ENCODE results near the gene PRM3.
A peak's percentile ranks its signal among the peaks of the same experiment; 100 is the strongest.

PRM3 gene

DNA sequence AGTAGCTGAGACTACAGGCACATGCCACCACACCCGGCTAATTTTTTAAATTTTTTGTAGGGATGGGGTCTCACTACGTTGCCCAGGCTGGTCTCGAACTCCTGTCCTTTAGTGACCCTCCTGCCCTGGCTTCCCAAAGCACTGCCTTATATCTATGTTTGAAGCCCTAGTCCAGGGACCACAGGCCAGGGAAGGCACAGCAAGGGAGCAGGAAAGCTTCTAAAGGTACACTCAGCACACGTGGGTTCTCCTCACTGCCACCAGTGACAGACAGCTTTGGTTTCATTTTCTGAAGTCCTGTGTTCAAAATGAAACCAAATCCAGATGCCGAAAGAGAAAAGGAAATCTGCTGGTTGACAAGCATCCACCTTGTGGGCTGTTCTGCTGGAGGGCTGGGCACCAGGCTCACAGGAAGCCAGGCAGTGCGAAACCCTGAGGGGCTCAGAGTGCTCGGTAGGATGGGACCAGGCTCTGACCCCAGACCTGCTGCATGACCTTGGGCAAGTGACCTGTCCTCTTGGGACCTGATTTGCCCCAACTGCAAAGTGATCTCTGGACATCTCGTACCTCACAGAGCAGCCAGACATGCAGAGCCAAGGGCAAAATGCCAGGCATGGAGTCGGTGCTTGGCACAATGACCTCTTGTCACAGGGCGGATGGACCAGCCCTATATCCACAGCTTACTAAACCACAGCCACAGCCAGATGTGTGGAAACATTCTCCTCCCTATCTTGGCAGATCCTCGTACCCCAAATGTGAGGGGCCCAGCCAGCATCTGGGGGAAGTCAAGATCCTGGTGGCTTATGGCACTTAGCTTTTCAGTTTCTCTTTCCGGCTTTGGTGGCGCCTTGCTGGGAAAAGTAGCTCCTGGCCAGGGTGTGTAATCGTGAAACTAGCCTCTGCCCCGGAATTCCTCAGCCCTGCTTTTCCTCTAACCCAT, 14.6 kb downstream of the PRM3 start:
- DNase-seq = no peak

DNA sequence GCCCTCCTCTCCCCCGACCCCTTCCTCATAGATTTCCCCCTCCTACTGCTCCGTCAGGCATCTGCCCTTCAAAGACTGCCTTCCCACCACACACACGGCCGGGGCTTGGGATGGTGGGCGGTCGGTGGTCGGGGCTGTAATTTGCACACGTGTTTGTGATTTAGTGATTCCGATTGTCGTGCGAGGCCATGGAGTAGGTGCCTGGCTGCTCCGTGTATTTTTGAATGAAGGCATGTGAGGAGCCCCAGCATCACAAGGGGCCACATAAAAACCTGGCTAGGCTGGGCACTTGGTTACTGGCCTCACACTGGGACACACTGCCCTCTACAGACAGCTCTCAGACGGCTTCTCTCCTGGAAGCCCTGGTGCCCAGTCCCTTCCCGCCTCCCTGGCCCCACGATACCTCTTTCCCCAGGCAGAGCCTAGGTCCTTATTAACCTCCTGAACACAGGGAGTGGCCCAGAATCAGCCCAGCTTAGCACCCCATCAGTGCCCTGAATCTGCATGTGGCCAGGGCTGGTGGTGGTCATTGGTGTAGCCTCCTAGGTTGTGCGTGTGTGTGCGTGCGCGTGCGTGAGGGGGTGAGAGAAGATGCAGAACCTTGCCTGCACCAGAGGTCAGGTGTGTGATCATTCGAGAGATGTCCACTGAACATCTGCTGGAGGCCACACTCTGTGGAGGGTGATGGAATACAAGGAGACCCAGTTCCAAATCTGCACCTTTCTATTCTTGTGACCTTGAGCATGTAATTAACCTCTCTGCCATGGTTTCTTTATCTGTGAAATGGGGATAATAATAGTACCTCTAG, 16.1 kb downstream of the PRM3 start:
- DNase-seq = peak in 1 of 2 donors; percentile 49

DNA sequence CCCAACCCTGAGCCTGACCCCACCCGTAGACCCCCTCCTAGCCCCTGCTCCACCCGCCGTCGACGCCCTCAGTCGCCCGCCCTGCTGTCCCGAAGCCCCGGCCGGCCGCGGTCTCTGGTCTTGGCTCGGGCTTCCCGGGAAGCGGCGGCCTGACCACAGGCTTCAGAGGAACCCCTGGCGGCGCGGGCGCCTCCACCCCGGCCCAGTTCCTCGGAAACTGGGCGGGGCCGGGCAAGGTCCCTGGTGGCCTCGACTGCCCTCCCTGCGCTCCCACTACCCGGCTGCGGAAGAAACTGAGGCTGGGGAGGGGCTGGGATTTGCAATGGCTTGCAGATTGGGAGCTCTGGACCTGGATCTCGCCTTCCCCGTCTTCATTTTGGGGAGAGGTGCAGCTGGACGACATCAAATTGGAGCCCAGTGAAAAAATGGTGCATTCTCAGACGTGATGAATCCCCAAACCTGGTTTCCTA, 16.7 kb downstream of the PRM3 start:
- DNase-seq = peak; percentile 50 to 57

DNA sequence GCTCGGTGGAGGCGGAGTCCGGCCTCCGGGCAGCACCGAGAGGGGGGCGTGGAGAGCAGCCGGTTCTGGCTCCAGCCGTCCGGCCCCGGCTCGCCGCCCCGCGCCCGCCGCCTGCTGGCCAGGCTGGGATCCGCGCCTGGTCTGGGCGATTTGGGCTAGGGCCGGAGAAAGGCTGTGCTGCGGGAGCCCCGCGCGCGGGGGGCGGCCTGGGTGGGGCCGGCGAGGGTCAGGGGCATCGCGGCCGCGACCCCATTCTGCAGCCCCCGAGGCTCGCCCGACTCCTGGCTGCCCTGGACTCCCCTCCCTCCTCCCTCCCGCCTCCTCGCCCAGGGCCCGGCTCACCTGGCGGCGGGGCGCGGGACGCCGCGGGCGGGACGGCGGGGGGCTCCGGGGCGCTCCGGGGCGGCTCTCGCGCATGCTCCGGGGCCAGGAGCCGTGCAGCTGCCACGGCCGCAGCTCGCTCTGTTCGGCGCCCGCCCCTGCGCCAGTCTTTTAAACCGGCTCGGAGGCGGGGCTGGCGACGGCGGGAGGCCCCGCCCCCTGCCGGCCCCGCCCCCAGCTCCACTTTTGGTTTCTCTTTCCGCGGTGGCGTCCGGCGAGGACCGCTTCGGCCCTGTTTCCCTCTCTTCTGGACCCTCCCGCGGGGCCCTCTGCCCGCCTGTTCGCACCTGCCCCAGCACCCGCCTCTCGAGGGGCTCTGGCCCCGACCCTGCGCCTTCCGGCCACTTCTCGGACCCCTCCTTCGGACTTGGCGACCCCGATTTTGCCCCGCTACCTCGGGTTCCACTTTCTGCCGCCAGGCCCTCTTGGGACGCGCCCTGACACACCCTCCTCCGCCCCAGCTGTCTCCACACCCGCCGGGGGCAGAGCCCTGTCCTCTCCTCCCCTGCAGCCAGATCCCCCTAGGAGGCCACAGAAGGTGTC, 17.4 kb downstream of the PRM3 start, which contains the start of gene SOCS1:
Gene SOCS1 (minus strand): TSS at position 468 of the 924 bp plus-strand sequence. CDS start 726 bp downstream, outside the sequence.
- DNase-seq = peak; percentile 82 to 93

DNA sequence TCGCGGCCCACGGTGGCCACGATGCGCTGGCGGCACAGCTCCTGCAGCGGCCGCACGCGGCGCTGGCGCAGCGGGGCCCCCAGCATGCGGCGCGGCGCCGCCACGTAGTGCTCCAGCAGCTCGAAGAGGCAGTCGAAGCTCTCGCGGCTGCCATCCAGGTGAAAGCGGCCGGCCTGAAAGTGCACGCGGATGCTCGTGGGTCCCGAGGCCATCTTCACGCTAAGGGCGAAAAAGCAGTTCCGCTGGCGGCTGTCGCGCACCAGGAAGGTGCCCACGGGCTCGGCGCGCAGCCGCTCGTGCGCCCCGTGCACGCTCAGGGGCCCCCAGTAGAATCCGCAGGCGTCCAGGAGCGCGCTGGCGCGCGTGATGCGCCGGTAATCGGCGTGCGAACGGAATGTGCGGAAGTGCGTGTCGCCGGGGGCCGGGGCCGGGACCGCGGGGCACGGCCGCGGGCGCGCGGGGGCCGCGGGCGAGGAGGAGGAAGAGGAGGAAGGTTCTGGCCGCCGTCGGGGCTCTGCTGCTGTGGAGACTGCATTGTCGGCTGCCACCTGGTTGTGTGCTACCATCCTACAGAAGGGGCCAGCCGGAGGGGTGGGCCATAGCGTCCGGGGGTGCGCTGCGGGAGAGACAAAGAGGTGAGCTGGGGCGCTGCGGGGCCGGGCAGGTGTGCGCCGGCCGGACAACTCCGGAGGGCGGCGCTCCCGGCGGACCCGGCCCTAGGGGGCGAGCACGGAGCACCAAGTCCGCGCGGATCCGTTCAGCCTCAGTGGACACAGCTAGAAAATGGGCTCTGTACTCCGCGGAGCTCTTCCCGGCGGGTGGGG, 18.3 kb downstream of the PRM3 start:
- peak in 1 of 2 donors; percentile 45 for DNase-seq

DNA sequence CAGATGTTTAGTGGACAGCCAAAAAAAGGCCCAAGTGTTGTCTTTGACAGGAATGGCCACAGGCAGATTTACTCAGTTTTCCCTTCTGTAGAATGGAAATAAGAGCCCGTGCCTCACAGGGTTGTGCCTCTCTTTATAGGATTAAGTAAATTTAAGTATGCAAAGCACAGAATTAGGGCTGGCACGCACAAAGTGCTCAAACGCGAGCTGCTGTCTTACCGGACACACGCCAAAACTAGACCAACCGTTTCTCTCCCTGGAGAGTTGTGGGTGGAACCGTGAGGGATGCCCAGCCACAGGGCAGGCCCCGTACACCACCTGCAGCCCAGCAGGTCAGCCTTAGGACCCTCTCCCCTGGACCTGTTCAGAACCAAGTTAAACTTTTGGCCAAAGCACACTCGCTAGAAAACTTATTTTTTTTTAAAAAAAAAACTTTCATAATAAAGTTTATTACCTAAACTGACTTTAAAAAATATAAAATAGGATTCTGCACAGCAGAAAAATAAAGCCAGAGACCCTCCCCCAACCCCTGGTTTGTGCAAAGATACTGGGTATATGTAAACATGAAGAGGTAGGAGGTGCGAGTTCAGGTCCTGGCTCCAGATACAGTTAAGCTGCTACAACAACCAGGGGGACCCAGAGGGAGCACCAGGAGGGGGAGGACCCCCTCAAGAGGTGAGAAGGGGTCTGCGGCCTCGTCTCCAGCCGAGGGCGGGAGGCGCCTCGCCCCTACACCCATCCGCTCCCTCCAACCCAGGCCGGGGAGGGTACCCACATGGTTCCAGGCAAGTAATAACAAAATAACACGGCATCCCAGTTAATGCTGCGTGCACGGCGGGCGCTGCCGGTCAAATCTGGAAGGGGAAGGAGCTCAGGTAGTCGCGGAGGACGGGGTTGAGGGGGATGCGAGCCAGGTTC, 19.2 kb downstream of the PRM3 start:
- DNase-seq = no peak

DNA sequence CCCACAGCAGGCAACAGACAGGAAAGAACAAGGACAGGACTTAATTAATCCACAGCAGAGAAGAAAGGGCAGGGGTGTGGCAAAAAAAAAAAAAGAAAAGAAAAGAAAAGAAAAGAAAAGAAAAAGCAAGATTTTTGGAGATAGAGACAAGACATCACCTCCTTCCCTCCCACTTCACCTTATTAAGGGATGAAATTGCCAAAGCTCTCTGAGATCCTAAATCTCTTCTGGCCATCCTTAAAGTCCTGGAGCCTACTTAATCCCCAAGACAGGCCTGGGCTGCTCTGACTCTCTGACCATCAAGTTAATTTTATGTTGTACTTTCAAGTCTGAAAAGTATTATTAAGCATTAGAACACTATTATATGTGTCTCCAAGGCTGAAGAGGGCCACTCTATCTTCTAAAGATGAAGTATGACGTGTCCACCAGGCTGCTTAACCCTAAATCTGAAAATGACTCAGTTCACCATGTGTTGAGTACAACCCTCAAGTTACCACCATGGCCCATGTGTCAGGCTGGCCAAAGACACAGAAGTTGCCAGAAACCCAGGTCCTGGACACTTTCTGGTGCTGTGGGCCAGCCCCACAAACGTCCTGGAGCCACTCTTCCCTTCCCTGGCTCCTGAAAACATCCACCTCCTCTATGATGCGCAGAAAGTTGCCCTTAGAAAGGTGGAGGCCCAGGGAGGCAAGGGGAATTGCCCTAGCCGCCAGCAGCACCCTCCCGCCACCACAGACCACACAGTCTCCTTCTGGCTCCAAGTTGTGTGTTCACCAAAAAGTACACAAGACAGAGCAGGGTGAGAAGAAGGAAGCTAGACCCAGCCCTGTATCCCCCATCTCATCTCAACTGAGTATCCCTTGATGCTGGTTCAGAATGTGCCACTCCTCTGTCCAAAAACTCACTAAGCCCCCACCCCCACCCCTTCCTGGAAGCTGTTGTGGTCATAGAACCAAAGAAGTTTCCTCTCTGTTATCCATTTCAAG, 20.1 kb downstream of the PRM3 start:
- DNase-seq = peak in 1 of 2 donors; percentile 43

DNA sequence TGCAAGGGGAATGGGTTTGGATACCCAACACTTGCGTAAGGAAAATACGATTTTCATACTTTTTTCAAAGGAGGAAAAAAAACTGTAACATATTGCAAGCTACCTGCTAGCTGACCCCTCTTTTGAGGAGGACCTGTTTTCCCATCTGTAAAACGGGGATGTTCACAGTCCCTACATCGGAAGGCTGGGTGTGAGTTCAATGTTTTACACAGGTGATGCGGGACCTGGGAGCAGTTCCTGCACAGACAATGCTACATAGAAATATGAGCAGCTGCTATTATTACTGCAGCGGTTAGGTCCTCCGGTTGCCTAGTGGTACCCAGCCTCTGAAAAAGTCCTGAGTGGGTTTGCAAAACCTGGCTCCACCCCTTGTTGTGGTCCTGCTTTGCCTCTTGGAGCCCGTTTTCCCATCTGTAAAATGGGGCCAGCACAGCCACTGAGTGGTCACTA, 20.9 kb downstream of the PRM3 start:
- peak in 1 of 2 donors; percentile 39 for DNase-seq

DNA sequence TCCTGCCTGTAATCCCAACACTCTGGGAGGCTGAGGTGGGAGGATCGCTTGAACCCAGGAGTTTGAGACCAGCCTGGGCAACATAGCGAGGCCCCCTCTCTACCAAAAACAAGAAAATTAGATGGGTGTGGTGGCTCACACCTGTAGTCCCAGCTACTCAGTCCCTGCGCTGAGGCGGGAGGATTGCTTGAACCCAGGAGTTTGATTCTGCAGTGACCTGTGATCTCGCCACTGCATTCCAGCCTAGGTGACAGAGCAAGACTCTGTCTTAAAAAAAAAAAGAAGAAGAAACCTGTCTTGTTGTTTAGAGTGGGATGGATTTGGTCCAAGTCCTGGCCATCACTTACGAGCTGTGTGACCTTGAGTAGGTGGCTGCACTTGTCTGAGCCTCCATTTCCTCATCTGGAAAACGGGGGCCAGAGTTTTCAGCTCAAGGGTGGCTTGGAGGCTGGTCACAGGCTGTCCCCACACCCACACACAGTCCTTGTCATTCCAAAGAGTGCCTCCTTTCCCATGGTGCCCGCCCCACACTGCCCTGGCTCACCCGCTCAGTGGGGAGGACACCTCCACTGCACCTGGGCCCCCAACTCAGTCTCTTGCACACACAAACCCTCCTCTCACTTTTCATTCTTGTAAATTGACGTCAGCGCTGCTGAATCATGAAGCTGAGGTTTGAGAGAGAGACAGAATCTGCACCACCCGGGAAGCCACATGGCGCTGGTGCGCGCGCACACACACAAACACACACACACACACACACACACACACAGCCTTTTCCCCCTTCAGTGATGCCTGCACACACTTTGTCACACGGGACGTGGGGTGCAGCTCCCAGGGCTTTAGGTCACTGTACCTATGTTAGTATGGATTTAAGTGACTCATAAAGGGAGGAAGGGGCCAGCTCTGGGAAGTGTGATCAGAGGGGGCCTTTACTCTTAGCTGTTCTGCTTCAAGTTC, 21.6 kb downstream of the PRM3 start:
- peak; percentile 76 for DNase-seq

DNA sequence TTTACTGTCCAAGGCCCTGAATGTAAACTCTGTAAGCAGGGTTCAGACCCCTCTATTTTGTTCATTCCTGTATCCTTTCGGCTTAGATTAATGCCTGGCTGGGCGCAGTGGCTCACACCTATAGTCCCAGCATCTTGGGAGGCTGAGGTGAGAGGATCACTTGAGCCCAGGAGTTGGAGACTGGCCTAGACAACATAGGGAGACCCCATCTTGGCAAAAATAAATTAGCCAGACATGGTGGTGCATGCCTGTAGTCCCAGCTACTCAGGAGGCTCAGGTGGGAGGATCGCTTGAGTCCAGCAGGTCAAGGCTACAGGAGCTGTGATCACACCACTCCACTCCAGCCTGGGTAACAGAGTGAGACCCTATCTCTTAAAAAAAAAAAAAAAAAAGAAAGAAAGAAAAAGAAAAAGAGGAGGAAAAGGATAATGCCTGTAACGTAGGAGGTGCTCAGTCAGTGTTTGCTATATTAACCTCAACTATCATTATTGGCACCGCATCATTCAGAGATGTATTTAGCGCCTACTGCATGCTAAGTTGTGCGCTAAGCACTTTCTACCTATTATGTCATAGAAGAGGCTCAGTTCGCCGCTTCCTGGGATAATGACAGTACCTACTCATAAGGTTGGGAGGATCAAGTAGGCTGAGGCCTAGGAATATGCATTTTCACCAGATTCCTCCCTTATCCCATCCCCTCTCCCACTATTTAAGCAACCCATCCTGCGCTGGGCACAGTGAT, 22.5 kb downstream of the PRM3 start:
- no peak for DNase-seq

DNA sequence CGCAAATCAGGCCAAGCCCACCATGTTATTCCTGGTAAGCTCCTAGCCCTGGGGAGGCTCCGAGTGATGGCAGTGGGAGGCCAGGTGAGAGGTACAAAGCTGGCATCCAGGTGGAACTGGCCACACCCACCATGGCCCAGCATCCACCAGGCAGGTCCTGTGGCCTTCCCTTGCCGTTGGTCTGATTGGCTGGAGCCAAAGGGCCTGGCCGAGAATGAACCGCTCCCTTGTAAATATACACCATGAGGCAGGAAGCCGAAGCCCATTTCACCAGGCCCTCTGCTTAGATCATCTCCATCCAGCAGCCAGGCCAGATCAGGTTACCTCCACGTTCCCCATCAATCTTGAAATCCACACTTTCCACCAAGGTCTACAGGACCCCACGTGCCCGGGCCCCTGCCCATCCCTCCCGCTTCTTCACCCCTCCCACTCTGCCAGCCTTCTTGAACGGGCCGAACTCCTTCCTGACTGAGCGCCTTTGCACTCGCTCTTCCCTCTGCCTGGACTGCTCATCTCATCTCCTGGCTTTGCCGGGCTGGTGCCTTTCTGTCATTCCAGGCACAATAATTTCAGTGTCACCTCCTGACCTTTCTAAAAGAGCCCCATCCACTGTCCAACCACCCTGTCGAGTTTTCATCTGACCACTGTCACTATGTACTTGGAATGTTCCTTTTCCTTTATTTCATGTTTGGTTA, 23.2 kb downstream of the PRM3 start:
- DNase-seq = peak in 1 of 2 donors; percentile 50

DNA sequence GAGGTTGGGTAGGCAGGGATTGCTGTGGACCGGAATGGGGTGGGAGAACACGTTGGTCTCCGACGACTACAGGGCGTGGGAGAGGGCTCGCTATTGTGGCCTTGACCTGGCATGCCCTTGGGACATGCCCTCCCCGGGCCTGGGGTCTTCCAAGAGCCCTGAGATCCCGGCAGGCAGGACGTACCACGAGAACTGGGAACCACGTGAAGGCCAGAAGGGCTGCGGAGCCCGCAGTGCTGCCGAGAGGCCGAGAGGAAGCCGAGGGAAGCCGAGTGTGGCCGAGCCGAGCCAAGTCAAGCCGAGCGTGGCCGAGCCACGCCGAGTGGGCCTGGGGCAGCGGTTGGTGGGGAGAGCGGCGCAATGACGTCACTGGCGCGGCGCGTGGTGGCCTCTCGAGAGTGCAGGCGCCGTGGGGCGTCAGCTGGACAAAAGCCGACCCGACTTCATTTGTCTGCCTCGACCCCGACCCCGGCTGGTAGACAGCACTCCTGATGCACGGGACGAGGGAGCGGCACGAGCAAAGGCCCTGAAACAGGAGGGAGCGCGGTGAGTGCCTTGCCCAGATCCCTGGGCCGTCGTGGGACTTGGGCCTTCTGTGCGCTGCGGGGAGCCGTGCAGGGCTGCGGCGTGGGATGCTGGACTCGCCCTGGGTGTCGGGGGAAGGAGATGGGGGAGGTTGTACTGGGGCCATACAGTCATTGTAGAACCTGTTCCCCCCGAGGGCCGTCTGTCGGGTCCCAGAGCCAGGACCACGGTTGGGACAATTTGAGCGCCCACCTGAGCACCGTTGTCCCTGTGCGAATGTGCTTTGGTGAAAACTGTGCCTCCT, 24.0 kb downstream of the PRM3 start:
- DNase-seq = no peak

DNA sequence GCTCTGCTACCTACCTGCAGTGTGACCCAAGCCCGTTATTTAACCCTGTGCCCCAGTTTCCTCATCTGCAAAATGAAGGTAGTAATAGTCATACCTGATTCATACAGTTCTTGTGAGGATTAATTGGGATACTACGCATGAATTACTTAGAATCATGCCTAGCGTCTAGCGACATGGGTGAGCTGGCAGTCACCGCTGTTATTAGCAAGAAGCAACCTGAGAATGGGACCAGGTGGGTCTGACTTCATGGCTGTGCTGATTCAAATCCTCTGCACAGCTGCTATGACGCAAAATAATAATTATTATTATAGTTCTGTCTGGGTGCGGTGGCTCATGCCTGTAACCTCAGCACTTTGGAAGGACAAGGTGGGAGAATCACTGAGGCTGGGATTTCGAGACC, 25.3 kb downstream of the PRM3 start:
- DNase-seq = no peak

DNA sequence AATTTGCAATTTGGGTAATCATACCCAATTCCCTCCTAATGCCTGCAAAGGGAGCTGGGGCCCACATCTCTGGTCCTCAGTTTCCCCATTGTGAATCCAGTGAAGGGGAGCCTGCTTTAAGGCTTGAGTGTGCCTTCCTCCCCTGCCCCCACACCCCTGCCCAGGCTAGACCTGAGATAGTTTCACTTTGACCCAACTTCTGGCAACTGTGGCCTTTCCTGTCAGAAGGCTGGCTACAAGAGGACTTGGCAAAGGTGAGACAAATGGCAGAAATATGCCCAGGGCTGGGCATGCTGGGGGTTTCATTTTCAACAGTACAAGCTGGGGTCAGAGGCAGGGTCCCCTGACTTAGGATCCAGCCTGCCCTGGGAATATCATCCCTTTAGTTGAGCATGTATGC, 27.4 kb downstream of the PRM3 start:
- no peak for DNase-seq

DNA sequence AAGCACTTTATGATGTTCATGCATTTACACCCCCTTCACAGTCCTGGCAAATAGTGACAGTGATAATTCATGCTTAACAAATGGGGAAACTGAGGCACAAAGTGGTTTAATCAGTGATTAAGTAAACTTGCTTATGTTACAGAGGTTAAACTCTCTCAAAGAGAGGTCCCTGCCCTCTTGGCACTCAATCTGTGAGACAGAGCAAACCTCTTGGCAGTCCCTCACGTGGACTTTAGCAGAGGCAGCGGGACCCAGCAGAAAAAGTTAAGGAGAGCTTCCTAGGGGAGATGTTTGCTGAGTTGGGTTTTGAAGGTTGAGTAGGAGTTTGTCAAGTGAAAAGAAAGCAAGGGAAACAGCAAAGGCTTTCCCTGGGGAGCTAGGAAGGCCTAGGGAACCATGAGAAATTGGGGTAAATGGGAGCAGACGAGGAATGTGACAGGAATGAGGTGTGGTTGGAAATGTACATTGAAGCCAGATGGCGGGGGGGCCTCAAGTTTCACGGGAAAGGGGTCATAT, 28.1 kb downstream of the PRM3 start:
- DNase-seq = no peak
